PC-3 (cell line): ENCODE data around the gene ELMOD3.

Experiments used
- CTCF ChIP-seq: fragments of 300-600 bp; sonication (generic); conservative IDR thresholded peaks from 2 replicates; pipeline ENCODE4 v1.5.1; 2017; ENCODE audit warnings: antibody characterized with exemption, low read depth, mild to moderate bottlenecking, low read length
- EZH2 ChIP-seq: fragments of 300-600 bp; sonication (generic); IDR thresholded peaks from one replicate; pipeline ENCODE4 v1.6.1; 2017; ENCODE audit warnings: antibody characterized with exemption, mild to moderate bottlenecking, low read length; ENCODE audit not compliant: unreplicated experiment

- TF ChIP-seq CTCF, result no peak
- TF ChIP-seq EZH2, result no peak
Measured at GRCh38 chr2:85369500-85369899, 14.9 kb downstream of the ELMOD3 start.
